Ishikawa (cell line): ENCODE measurements around the gene EMCN.

Source experiments
- CEBPB ChIP-seq: IDR thresholded peaks from 2 replicates; pipeline ENCODE4 v1.6.1; 2012
- CREB1 ChIP-seq: IDR thresholded peaks from 2 replicates; pipeline ENCODE4 v1.6.1; 2012; ENCODE audit warnings: low read depth
- EGR1 ChIP-seq: IDR thresholded peaks from 2 replicates; pipeline ENCODE4 v1.6.1; 2012
- EP300 ChIP-seq: IDR thresholded peaks from 2 replicates; pipeline ENCODE4 v1.6.1; 2012; ENCODE audit warnings: borderline replicate concordance
- MAX ChIP-seq: IDR thresholded peaks from 2 replicates; pipeline ENCODE4 v1.6.1; 2012
- NFIC ChIP-seq: IDR thresholded peaks from 2 replicates; pipeline ENCODE4 v1.6.1; 2012
- RAD21 ChIP-seq: IDR thresholded peaks from 2 replicates; pipeline ENCODE4 v1.6.1; 2012; ENCODE audit warnings: low read depth
- REST ChIP-seq: IDR thresholded peaks from 2 replicates; pipeline ENCODE4 v1.6.1; 2012; ENCODE audit warnings: low read depth, mild to moderate bottlenecking
- TCF12 ChIP-seq: IDR thresholded peaks from 2 replicates; pipeline ENCODE4 v1.6.1; 2012; ENCODE audit warnings: low read depth
- TEAD4 ChIP-seq: IDR thresholded peaks from 2 replicates; pipeline ENCODE4 v1.6.1; 2012
- YY1 ChIP-seq: IDR thresholded peaks from 2 replicates; pipeline ENCODE4 v1.6.1; 2012; ENCODE audit warnings: low read depth
- ZBTB7A ChIP-seq: IDR thresholded peaks from 2 replicates; pipeline ENCODE4 v1.6.1; 2012; ENCODE audit warnings: low read depth

GRCh38 chr4:100557306-100557705 lies 39.5 kb upstream of the EMCN start:
- TF ChIP-seq ZBTB7A (no peak), EP300 (no peak), YY1 (no peak), TEAD4 (no peak), TCF12 (no peak), RAD21 (no peak), CREB1 (no peak), NFIC (no peak), MAX (no peak), CEBPB (no peak), REST (no peak), EGR1 (no peak)
